GM18517 (cell line): Measurements from ENCODE around the gene TOB1.
"Not testable (repeated sequence)": the region's sequence is repeated elsewhere in the genome, so short reads cannot be mapped to it uniquely, and the experiment has no call there.

Experiments used
- ATAC-seq: cut with Tn5 transposase; IDR thresholded peaks from one replicate; pipeline ENCODE4 v1.9.1; 2021; ENCODE audit warnings: mild to moderate bottlenecking, moderate library complexity; ENCODE audit not compliant: unreplicated experiment

Gene TOB1

GRCh38 chr17:50898369-50899004, 32.3 kb upstream of the TOB1 start:
- ATAC-seq: no peak

GRCh38 chr17:50894513-50894912, 28.4 kb upstream of the TOB1 start:
- not testable (repeated sequence) for ATAC-seq

- ATAC-seq: no peak
These were observed 27.2 kb upstream of the TOB1 start for GRCh38 chr17:50893183-50893993.

- ATAC-seq: no peak
These were observed 26.1 kb upstream of the TOB1 start for GRCh38 chr17:50892101-50892776.

DNA sequence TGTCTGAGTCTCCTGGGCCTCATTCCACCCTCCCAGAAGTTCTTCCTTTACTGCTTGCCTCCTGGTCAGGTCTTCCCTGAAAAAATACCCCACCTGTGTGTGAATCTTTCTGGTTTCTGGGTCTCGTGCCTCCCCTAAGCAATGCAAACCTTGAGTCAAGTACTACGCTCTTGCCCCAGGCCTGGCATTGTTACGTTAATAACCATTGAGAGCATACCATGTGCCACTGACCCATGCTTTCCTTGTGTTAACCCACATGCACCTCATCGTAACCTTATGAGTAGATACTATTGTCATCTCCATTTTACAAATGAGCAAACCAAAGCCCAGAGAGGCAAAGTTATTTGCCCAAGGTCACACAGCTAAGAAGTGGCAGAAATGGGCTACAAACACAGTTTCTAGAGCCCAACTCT, 25.4 kb upstream of the TOB1 start:
- ATAC-seq: no peak

DNA sequence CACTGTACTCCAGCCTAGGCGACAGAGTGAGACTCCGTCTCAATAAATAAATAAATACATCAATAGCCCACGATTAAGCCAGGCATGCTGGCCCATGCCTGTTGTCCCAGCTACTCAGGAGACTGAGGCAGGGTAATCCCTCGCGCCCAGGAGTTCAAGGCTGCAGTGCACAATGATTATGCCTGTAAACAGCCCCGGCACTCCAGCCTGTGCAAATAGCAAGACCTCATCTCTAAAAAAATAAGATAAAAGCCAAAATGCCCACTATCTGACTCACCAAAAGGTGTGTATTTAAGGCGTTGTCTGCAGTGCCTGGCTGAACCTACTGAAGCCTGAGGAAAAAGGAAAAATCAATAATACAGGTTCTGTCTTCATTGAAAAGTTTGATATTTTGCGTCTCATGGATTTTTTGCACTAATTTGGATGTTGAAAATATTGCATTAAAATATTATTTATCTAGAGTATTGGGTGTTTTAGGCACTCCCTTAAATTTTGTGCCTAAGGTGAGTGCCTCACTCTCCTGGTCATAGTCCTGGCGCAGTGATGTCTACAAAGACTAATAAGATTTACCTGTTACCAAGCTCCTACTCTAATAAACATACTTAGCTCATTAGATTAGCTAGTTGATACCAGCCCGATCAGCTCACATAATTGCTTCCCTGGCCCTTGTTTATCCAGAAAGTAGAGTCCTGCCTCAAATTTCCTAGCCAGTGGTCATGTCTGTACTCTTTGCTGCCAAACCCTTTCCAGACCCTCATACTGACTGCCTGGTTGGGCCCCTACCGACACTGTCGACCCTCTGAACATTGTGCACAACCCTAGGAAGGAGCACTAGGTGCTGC, 24.7 kb upstream of the TOB1 start:
- ATAC-seq: no peak

DNA sequence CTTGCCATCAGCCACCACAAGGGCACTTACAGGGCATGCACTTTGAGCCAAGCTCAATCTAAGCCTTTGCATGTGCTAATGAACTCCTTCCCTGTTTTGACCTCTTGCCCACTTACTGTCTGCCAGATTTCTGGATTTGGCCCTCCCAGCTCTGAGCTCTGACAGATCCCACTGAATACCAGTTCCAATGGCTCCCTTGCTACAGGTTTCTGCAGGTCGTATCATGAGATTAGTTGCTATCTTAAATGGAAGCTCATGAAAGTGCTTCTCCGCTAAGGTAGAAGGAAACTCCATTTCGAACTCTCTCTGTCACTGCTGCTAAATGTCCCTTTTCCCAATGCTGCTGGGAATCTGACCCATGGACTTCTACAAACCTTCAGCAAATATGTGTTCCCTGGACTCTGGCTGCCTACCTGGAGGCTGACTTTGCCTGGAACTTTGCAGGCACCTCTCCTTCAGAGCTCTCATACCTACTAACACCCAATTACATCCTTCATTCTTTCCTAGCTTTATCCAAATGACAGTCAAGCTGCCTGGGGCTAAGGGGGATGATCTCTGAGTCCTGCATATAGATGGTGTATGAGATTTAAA, 23.5 kb upstream of the TOB1 start:
- ATAC-seq: no peak

GRCh38 chr17:50887705-50888245, 21.6 kb upstream of the TOB1 start:
- ATAC-seq: no peak

DNA sequence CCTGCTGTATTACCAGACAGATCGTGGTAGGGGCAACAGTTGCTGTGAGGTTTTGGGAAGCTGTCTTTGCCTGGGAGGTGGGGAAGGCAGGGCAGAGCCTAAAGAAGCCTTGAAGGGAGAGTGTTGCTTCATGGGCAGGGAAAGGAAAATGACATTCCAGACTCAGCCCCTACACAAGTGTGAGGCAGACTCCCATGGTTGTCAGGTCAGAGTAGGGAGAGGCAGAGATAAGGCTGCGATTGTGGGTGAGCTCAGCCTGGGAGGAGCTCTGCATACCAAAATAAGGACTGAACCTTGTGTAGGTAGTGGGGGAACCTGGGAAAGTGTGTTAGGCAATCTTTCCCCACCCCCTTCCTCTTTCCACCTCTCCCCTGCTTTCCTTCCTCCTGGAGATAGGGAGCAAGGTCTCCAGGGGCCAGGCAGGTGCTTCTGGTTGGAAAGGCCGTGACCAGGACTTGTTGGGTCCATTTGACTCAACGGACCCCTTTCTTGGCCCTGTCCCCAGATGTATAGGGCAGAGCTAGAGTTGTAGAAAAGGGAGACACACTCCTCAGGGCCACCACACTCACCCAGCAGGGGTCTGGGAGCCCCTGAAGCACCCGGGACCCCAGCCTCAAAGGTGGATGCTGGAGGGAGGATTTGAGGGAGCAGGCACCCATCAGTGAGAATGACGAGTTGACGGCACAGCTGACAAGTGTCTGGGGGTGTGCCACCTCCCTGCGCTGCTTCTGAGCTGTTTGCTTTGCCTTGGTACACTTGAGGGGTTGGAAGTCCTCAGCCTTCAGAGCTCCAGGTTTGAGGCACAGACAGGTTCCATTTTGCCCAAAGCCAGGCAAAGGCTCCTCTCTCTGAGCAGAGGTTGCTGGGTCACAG, 18.5 kb upstream of the TOB1 start:
- no peak for ATAC-seq

GRCh38 chr17:50883850-50884438, 17.8 kb upstream of the TOB1 start:
- ATAC-seq: no peak

- ATAC-seq: no peak
These were observed 16.7 kb upstream of the TOB1 start for GRCh38 chr17:50882851-50883250.

DNA sequence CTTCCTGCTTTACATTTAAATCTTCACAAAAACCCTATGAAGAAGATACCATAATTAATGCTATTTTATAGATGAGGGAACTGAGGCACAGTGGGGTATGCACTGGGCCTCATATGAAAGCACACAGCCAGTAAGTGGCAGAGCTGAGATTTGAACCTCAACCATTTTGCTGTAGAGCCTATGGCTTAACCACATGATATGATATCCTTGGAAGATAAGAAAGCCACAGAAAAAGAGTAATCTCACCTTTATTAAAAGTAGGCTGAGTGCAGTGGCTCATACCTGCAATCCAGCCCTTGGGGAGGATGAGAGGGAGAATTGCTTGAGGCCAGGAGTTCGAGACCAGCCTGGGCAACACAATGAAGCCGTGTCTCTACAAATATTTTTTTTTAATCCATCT, 15.0 kb upstream of the TOB1 start:
- no peak for ATAC-seq

- no peak for ATAC-seq
These were observed 12.9 kb upstream of the TOB1 start for GRCh38 chr17:50879086-50879485.

GRCh38 chr17:50877838-50878237, 11.7 kb upstream of the TOB1 start:
- no peak for ATAC-seq

- ATAC-seq: not testable (repeated sequence)
These were observed 10.9 kb upstream of the TOB1 start for GRCh38 chr17:50877042-50877441.

DNA sequence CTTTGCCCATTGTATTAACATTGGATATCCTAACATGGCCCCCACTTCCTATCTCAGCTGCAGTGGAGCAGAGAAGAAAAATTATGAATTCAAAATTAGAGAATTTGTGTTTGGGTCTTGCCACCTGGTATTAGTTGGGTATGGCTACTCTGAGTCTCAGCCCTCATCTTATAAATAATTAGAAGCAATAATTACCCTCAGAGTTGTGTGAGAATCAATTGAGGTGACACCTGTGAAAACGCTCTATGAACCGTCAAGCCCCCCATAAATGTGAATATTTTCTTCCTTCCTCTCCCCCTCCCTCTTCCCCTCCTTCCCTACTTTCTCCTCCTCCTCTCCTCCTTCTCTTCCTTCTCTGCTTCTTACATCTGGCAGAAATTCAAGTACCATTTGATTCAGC, 8.9 kb upstream of the TOB1 start:
- ATAC-seq: no peak

GRCh38 chr17:50872710-50873424, 6.7 kb upstream of the TOB1 start:
- ATAC-seq: no peak

GRCh38 chr17:50871898-50872297, 5.7 kb upstream of the TOB1 start:
- ATAC-seq: no peak
